K562 (cell line): ENCODE results near the gene CDH5. TPM values are rescaled to one million over a fixed set of nuclear protein-coding genes. Genes with fewer than 3 reads are reported as not detected.

Experiments used
- ATAC-seq: fragments of 200-7000 bp; cut with Tn5 transposase; 3 replicates; pipeline ENCODE4 v1.9.1; 2020; ENCODE audit warnings: moderate library complexity
- BruUV-seq: library from RNA; stranded (reverse); fragments of 400-500 nt; replicated peaks from 2 replicates; lab custom pipeline; 2021; lab: Mats Ljungman, UMichigan
- CTCF ChIA-PET: fragments of 300-600 bp; formaldehyde crosslinking; extraction: SDS; loops from one replicate; lab custom pipeline; 2021; ENCODE audit warnings: low intra/inter-chr PET ratio; lab: Yijun Ruan, JAX
- POLR2A ChIA-PET: fragments of 300-600, 350-650 bp; sonication (Branson Sonifier 250); formaldehyde crosslinking; extraction: SDS; loops from one replicate; lab custom pipeline; 2021; ENCODE audit warnings: antibody characterized with exemption, inconsistent platforms; lab: Yijun Ruan, JAX
- DNase-seq, 4 experiments: peaks; one replicate each; pipeline versions ENCODE4 v3.0.0 to v3.0.0-alpha.2; 2011 to 2018; ENCODE audit warnings: low spot score in 3 of 4, mixed read lengths in 3 of 4; ENCODE audit errors: extremely low read depth in 1 of 4
- FAIRE-seq: peaks from 2 replicates; lab custom pipeline; 2011; peaks lifted over from hg19 to GRCh38; lab: Jason Lieb, UNC
- H2AFZ ChIP-seq: 2 replicates; pipeline ENCODE4 v1.6.0; 2011; ENCODE audit warnings: low read depth, low read length, control low read depth, inconsistent platforms
- H3K27ac ChIP-seq: fragments of 200-600 bp; 3 replicates; pipeline ENCODE4 v1.8.0; 2011; ENCODE audit warnings: low read depth, mild to moderate bottlenecking, control low read depth, inconsistent platforms, low read length, moderate library complexity, mixed read lengths; ENCODE audit errors: extremely low read depth
- H3K27me3 ChIP-seq, 2 experiments: fragments of 300-600 bp in 1 of 2; 2 replicates in 1 of 2; 3 replicates in 1 of 2; pipeline versions ENCODE4 v1.6.0 to v1.8.0; 2011; ENCODE audit warnings: inconsistent platforms in 2 of 2, low read length in 2 of 2, mild to moderate bottlenecking in 1 of 2, mixed read lengths in 1 of 2, moderate library complexity in 1 of 2; ENCODE audit not compliant: control insufficient read depth in 2 of 2, insufficient read depth in 2 of 2
- H3K36me3 ChIP-seq: fragments of 300-600 bp; 3 replicates; pipeline ENCODE4 v1.8.0; 2011; ENCODE audit warnings: mild to moderate bottlenecking, low read length, inconsistent platforms; ENCODE audit not compliant: control insufficient read depth, insufficient read depth
- H3K4me1 ChIP-seq, 2 experiments: fragments of 200-600 bp in 1 of 2; replicated peaks in 1 of 2; 2 replicates in 1 of 2; 3 replicates in 1 of 2; pipeline versions ENCODE4 v1.5.1 to v1.8.0; 2011; ENCODE audit warnings: inconsistent platforms in 2 of 2, low read length in 2 of 2, mild to moderate bottlenecking in 1 of 2, mixed read lengths in 1 of 2, moderate library complexity in 1 of 2; ENCODE audit not compliant: control insufficient read depth in 2 of 2, insufficient read depth in 2 of 2
- H3K4me2 ChIP-seq: 2 replicates; pipeline ENCODE4 v1.6.1; 2011; ENCODE audit warnings: low read length, control low read depth, inconsistent platforms, mixed read lengths; ENCODE audit not compliant: insufficient read depth
- H3K4me3 ChIP-seq: fragments of 200-600 bp; sonication (generic), shearing (Covaris generic); 2 replicates; pipeline ENCODE4 v1.5.1; 2016; ENCODE audit warnings: control low read depth, inconsistent platforms
- H3K79me2 ChIP-seq: fragments of 200-600 bp; 3 replicates; pipeline ENCODE4 v1.8.0; 2011; ENCODE audit warnings: low read length, inconsistent platforms; ENCODE audit not compliant: control insufficient read depth, insufficient read depth
- H3K9ac ChIP-seq, 2 experiments: 2 replicates each; pipeline versions ENCODE4 v1.6.0 to v1.6.1; 2011; ENCODE audit warnings: low read depth in 2 of 2, low read length in 2 of 2, control low read depth in 1 of 2, inconsistent platforms in 1 of 2, mild to moderate bottlenecking in 1 of 2, mixed read lengths in 1 of 2; ENCODE audit not compliant: insufficient read depth in 1 of 2
- H3K9me1 ChIP-seq: one replicate; pipeline ENCODE4 v1.6.0; 2011; ENCODE audit warnings: inconsistent platforms, mild to moderate bottlenecking, low read length, moderate library complexity; ENCODE audit not compliant: control insufficient read depth, insufficient read depth
- H3K9me3 ChIP-seq: replicated peaks from 2 replicates; pipeline ENCODE4 v1.5.1; 2011; ENCODE audit warnings: low read depth, low read length, inconsistent platforms; ENCODE audit not compliant: control insufficient read depth, insufficient read depth
- H4K20me1 ChIP-seq: replicated peaks from 2 replicates; pipeline ENCODE4 v1.6.1; 2011; ENCODE audit warnings: low read length, inconsistent platforms, mixed read lengths; ENCODE audit not compliant: control insufficient read depth, insufficient read depth
- FOXM1 ChIP-seq, 2 experiments: fragments of 450-650 bp in 1 of 2; sonication (generic) in 1 of 2; formaldehyde crosslinking in 1 of 2; IDR thresholded peaks; 2 replicates each; pipeline versions ENCODE4 v1.6.1 to v1.9.0; 2017 to 2022; ENCODE audit warnings: low read depth in 2 of 2, mild to moderate bottlenecking in 2 of 2, missing genetic modification reagents in 1 of 2, moderate library complexity in 1 of 2
- POLR2AphosphoS2 ChIP-seq: IDR thresholded peaks from 2 replicates; pipeline ENCODE4 v1.6.1; 2012; ENCODE audit warnings: low read length, improper control_type of control experiment
- RFX1 ChIP-seq: fragments of 450-650 bp; IDR thresholded peaks from 2 replicates; pipeline ENCODE4 v1.6.1; 2016; ENCODE audit warnings: mild to moderate bottlenecking, moderate library complexity
- SP1 ChIP-seq: sonication (generic); formaldehyde crosslinking; IDR thresholded peaks from 2 replicates; pipeline ENCODE4 v1.8.1; 2022; ENCODE audit warnings: mild to moderate bottlenecking, missing genetic modification reagents
- TSC22D4 ChIP-seq: fragments of 450-650 bp; IDR thresholded peaks from 2 replicates; pipeline ENCODE4 v1.6.1; 2016; ENCODE audit warnings: missing genetic modification characterization, missing biosample characterization, control low read depth
- ZNF239 ChIP-seq: fragments of 250-450 bp; sonication (Bioruptor Pico); IDR thresholded peaks from 2 replicates; pipeline ENCODE4 v1.4.0; 2020; ENCODE audit warnings: mild to moderate bottlenecking
- WGBS: fragments of 100-300 bp; shearing (Covaris generic); methylation state at CpG from one replicate; pipeline ENCODE4 v1.1.6; 2016; ENCODE audit warnings: low coverage, mixed read lengths; ENCODE audit not compliant: insufficient coverage; ENCODE audit errors: missing lambda C conversion rate; 5-methylcytosine and 5-hydroxymethylcytosine counted together
- in situ Hi-C: fragments of 300-500 bp; cut with MboI; formaldehyde crosslinking; loops from 4 replicates; pipeline ENCODE4 v1.15.0; 2018; ENCODE audit warnings: inconsistent platforms, mixed read lengths
- intact Hi-C: fragments of 100-400 bp; cut with micrococcal nuclease; formaldehyde crosslinking; loops from 2 replicates; pipeline ENCODE4 v1.14.2; 2022
- polyA plus RNA-seq, 8 experiments: library from polyadenylated mRNA; depleted of rRNA in 4 of 8; stranded (reverse) in 5 of 8; unstranded in 3 of 8; fragments of >200 nt; fragmentation: Nextera tagmentation in 2 of 8; fragmentation: Illumina TruSeq in 1 of 8; extraction: Ambion mirVana in 2 of 8; extraction: Trizol in 1 of 8; gene quantifications; 2 replicates each; pipeline versions ENCODE4 v1.2.1 to v1.2.3, GENCODE V29; 2011 to 2014; ENCODE audit warnings: inconsistent platforms in 1 of 8, missing spikeins in 1 of 8
- total RNA-seq, 7 experiments: library from RNA; depleted of rRNA in 6 of 7; stranded (reverse); fragments of >200 nt in 6 of 7; fragmentation: Illumina TruSeq in 2 of 7; extraction: Trizol in 2 of 7; gene quantifications; 2 replicates each; pipeline versions ENCODE4 v1.2.1 to v1.2.3, GENCODE V29; 2011 to 2021; ENCODE audit warnings: low replicate concordance in 1 of 7
- TF ChIP-seq, protein P1 (sequence below): fragments of 250-450 bp; sonication (Bioruptor Pico); IDR thresholded peaks from 2 replicates; pipeline ENCODE4 v1.9.0; 2021; ENCODE audit warnings: mild to moderate bottlenecking
- TF ChIP-seq, protein P2 (sequence below): fragments of 250-450 bp; sonication (Bioruptor Pico); IDR thresholded peaks from 2 replicates; pipeline ENCODE4 v1.4.0; 2020; ENCODE audit warnings: mild to moderate bottlenecking
- TF ChIP-seq, protein P3 (sequence below): sonication (generic); formaldehyde crosslinking; IDR thresholded peaks from 2 replicates; pipeline ENCODE4 v1.4.0; 2020; ENCODE audit warnings: mild to moderate bottlenecking, missing genetic modification reagents

The CDH5 gene
- total and polyA plus RNA-seq, 9 of the 15 experiments (the other 6 are each of a cell fraction or from before 2014, with no cell fraction given) = not detected

DNA sequence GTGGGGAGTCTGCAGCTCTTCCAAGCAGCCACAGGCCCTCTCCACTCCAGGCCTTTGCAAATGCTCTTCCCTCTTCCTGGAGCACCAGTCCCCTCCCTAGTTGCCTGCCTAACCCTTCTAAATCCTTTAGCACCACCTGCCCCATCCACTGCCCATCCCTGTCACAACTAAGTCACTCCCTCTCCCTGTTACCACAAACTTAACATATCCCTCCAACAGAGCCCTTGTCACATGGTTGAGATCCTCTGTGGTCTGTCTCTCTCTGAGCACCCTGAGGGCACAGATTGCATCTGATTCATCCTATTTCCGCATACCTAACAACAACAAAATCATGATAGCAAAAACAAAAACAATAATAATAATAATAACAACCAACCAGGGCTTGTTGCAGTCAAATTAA lies 49.6 kb downstream of the CDH5 start:
- no peak overlapping the region for H3K27ac ChIP-seq
- H3K9me3 ChIP-seq = no peaks in the 10 kb centered on the region
- H3K4me3 ChIP-seq = no peak overlapping the region
- no peaks in the 10 kb centered on the region for H4K20me1 ChIP-seq
- no peaks in the 10 kb centered on the region for H3K9me1 ChIP-seq
- H3K27me3 ChIP-seq = peaks cover 0 to 20% of the 10 kb centered on the region in 2 experiments; a peak in 3 of 5 replicates
- BruUV-seq = no TSS peak
- no peaks in the 10 kb centered on the region for H3K79me2 ChIP-seq
- ChIA-PET CTCF (no interaction called here), POLR2A (interaction anchor here (0.6 kb wide), 1 partner anchor 324 kb away, joined by 3 read pairs; no protein-coding TSS in a partner anchor)
- no peak for DNase-seq
- in situ Hi-C loops (no loop called here), intact Hi-C loops (no loop called here)
- H2AFZ ChIP-seq = no peak overlapping the region
- no peak for TF ChIP-seq FOXM1 (IDR thresholded peaks at IDR 0.05; ENCODE audit: low read depth)
- no peak for TF ChIP-seq FOXM1 (CRISPR knock-in tag; IDR thresholded peaks at IDR 0.05; ENCODE audit: low read depth)
- TF ChIP-seq, protein P1, sequence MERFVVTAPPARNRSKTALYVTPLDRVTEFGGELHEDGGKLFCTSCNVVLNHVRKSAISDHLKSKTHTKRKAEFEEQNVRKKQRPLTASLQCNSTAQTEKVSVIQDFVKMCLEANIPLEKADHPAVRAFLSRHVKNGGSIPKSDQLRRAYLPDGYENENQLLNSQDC = no peak
- no peak for TF ChIP-seq ZNF239
- no peak for TF ChIP-seq POLR2AphosphoS2
- no peak for TF ChIP-seq SP1 (CRISPR knock-in tag)
- TF ChIP-seq, protein P2, sequence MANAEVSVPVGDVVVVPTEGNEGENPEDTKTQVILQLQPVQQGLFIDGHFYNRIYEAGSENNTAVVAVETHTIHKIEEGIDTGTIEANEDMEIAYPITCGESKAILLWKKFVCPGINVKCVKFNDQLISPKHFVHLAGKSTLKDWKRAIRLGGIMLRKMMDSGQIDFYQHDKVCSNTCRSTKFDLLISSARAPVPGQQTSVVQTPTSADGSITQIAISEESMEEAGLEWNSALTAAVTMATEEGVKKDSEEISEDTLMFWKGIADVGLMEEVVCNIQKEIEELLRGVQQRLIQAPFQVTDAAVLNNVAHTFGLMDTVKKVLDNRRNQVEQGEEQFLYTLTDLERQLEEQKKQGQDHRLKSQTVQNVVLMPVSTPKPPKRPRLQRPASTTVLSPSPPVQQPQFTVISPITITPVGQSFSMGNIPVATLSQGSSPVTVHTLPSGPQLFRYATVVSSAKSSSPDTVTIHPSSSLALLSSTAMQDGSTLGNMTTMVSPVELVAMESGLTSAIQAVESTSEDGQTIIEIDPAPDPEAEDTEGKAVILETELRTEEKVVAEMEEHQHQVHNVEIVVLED (CRISPR knock-in tag) = no peak
- no peak for TF ChIP-seq RFX1
- TF ChIP-seq, protein P3, sequence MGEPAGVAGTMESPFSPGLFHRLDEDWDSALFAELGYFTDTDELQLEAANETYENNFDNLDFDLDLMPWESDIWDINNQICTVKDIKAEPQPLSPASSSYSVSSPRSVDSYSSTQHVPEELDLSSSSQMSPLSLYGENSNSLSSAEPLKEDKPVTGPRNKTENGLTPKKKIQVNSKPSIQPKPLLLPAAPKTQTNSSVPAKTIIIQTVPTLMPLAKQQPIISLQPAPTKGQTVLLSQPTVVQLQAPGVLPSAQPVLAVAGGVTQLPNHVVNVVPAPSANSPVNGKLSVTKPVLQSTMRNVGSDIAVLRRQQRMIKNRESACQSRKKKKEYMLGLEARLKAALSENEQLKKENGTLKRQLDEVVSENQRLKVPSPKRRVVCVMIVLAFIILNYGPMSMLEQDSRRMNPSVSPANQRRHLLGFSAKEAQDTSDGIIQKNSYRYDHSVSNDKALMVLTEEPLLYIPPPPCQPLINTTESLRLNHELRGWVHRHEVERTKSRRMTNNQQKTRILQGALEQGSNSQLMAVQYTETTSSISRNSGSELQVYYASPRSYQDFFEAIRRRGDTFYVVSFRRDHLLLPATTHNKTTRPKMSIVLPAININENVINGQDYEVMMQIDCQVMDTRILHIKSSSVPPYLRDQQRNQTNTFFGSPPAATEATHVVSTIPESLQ (CRISPR knock-in tag) = no peak
- TF ChIP-seq TSC22D4 = no peak
- no peak overlapping the region for H3K4me2 ChIP-seq
- 0% methylated on average over 1 of the region's 1 CpG for WGBS
- FAIRE-seq = no peak
- no peak overlapping the region for H3K9ac ChIP-seq
- ATAC-seq = no peak
- no peaks in the 10 kb centered on the region for H3K36me3 ChIP-seq
- H3K4me1 ChIP-seq = no peaks in the 10 kb centered on the region
